Omental fat pad (tissue), 4 donors: ENCODE data around the gene CAPN2. TPM values are rescaled to one million over a fixed set of nuclear protein-coding genes. Genes with fewer than 3 reads are reported as not detected.

ENCODE experiments used
- ATAC-seq: fragments of 150-250 bp; one replicate; pipeline ENCODE4 v1.9.1; 2016; ENCODE audit warnings: mild to moderate bottlenecking, moderate library complexity; ENCODE audit not compliant: low FRiP score
- DNase-seq: peaks from one replicate; pipeline ENCODE4 v3.0.0-alpha.2; 2019; ENCODE audit warnings: low spot score
- total RNA-seq, 4 donors: library from RNA; depleted of rRNA; stranded (reverse); fragments of >200 nt; gene quantifications; one replicate each; pipeline ENCODE4 v1.1.0, GENCODE V29; 2016
- TF ChIP-seq, protein P1 (sequence below), 3 donors: fragments of 450-650 bp; IDR thresholded peaks; one replicate each; pipeline ENCODE4 v1.5.1; 2016 to 2017; ENCODE audit warnings: antibody characterized with exemption in 3 of 3, mild to moderate bottlenecking in 3 of 3, moderate library complexity in 2 of 3

CAPN2 gene
- total RNA-seq, 4 donors from 2014 or later: 171 to 314 (median 229) TPM

DNA sequence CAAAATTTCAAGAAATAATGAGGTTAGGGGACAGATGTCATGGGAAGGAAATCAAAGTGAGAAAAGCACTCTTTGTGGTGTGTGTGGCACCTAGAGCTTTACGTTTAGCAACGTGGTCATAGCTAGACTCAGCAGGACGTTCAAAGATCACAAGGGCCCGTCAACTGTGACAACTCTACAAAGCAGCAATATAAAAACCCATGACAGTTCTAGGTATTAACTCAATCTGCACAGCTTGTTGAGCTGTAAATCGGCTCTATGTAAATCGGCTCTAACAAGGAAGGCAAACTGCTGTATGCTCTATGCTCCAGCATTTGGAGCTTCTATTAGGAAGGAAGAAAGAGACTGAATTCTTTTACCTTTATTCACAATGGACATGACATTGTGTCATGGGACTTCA is 68.6 kb downstream of the CAPN2 start:
- ATAC-seq (no peak), DNase-seq (no peak)
- TF ChIP-seq, protein P1, sequence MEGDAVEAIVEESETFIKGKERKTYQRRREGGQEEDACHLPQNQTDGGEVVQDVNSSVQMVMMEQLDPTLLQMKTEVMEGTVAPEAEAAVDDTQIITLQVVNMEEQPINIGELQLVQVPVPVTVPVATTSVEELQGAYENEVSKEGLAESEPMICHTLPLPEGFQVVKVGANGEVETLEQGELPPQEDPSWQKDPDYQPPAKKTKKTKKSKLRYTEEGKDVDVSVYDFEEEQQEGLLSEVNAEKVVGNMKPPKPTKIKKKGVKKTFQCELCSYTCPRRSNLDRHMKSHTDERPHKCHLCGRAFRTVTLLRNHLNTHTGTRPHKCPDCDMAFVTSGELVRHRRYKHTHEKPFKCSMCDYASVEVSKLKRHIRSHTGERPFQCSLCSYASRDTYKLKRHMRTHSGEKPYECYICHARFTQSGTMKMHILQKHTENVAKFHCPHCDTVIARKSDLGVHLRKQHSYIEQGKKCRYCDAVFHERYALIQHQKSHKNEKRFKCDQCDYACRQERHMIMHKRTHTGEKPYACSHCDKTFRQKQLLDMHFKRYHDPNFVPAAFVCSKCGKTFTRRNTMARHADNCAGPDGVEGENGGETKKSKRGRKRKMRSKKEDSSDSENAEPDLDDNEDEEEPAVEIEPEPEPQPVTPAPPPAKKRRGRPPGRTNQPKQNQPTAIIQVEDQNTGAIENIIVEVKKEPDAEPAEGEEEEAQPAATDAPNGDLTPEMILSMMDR (IDR thresholded peaks at IDR 0.05): no peak

DNA sequence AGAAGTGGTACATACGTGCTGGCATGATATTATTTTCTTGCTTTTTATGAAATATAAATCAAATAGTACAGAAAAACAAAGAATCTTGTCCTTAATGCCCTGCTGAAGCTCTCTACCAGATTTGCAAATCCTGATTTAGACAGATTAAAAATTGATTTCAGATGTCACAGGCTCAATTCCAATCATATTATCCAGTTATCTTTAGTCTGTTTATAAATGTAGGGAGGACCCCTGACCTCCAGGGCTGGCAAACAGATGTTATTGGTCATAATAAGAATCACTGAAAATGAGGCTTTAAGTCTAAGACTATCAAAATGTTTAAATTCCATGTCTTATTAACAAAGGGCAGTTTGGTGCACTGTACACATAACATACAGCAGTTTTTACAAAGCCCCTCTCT is 71.3 kb downstream of the CAPN2 start:
- DNase-seq: no peak
- no peak for ATAC-seq
- TF ChIP-seq, protein P1 (IDR thresholded peaks at IDR 0.05): no peak

DNA sequence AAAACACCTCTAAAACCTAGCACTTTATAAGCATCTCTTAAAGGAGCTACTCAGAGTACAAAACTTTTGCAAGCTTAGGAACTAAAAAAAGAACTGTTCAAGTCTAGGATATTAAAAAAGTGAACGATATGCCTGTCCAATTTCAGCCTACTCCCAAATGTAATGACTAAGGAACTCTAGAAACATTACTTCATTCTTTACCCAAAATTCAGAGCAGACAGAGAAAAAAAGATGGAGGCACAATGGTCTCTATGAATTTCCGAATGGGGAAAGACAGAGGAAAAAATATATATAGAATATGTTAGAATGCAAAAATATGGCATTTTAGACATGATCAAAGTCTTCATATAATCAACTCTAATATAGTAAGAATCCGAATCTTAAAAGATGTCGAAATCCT is 72.2 kb downstream of the CAPN2 start:
- DNase-seq: no peak
- no peak for ATAC-seq
- TF ChIP-seq, protein P1 (IDR thresholded peaks at IDR 0.05): no peak

DNA sequence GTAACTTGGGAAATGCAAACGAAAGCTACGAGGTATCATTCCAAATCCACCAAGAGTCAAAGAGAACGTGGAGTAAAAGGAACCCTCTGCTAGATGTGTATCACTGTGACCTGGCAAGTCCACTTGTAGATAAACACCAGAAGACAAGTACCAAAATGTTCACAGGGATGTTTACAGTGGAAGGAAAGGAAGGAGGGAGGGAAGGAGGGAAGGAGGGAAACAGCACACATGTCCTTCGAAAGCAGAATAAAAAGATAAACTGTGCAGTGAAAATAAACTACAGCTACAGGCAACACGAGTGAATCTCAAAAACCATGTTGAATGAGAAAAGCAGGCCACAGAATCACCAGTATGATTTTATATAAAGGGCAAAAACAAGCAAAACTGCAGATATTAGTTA is 73.5 kb downstream of the CAPN2 start:
- TF ChIP-seq, protein P1 (IDR thresholded peaks at IDR 0.05): no peak
- DNase-seq (no peak), ATAC-seq (no peak)

DNA sequence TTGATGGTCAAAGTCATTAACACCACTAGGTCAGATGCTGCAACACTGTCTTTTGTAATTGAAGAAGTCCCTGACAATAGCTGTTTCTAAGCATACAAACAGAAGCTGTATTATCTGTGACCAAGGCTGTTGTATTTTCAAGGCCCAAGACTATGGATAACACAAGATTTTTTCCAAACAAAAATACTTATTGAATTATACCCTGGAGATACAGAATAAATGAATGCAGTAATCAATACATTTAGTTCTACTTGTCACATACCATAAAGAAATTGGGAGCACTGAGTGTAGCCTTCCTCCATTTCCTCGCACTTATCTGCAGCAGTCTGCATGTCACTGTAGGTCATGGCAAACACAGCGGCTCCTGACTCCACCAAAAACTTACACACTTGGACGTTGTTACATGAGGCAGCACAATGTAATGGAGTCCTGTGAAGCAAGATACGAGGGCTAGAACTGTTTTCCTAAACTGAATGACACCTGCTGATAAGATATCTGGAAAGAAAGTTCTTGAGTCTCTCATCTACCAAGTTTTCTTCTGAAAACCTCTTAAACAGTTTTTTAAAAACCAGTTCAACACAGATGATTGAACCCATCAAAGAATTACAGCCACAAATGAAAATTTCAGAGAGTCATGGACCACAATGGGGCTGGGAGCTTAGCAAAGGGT is 76.5 kb downstream of the CAPN2 start:
- DNase-seq (no peak), ATAC-seq (no peak)
- TF ChIP-seq, protein P1 (IDR thresholded peaks at IDR 0.05): no peak

DNA sequence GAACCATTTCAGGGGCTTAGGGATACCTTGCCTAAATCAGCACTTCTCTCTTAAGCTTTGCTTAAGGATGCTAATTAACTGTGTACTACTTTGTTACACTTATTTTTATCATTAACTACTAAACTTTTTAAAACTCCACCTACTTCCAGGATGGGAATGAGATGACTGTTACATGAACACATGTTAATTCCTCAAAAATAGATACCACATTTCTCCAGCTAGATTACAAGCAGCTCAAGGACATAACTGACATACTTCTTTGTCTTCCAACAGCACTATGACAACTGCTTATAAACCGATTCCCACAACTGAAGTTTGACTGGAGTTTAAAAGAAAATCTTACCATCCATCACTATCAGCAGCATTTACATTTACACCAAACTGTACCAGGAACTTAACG is 79.7 kb downstream of the CAPN2 start:
- DNase-seq: no peak
- ATAC-seq: no peak

DNA sequence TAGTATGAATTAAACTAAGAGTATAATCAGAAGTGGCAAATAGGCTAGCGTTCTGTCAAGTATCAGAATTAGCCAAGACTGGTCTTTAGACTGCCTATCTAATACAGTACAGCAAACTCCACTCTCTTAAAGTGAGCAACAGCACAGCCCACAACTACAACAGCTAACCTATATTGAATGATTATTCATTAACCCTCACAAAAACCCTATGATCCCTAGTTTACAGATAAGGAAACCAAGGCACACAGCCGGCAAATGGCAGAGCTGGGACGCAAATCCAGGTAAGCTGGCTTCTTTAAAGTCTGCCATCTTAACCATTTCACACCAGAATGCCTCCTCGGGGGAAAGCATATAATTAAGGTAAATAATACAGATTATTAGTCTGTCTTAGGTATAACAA is 81.4 kb downstream of the CAPN2 start:
- ATAC-seq: no peak
- TF ChIP-seq, protein P1 (IDR thresholded peaks at IDR 0.05): no peak
- DNase-seq: no peak

More for the DNA sequence above, 79.7 kb downstream of the CAPN2 start:
- TF ChIP-seq, protein P1 (IDR thresholded peaks at IDR 0.05): no peak
